Measurements from ENCODE around the gene DDX39A.

The DDX39A gene

DNA sequence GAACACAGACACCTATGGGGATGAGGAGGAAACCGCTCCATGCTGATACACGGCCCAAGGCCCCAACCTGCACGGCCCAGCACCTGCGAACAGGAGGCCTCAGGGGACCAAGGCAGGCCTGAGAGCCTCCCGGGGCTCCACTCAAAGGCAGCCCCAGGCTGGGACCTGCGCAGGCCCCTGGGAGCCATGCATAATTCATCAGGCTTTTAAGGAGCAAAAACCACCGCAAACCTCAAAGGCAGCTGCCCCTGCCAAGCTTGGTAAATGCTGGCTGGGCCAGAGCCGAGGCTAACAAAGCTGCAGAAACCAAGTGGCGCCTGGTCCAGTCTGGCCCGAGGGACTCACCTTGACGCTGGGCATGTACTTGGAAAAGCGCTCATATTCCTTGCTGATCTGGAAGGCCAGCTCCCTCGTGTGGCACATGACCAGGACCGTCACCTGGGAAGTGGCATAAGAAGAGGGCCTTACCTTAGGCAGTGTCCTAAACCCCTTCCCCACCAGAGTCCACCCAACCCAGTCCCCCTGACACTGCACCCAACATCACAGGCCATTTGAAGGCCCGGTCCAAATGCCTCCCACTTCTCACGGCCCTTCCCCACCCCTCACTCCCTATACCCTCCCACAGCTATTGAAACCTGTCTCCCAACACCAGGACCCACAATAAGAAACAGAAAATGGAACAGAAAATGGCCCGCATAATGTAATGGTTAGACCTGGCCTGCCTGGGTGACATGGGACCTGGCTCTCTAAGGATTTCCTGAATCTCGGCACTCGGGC lies 7.8 kb downstream of the DDX39A start:
- no peaks in the 10 kb centered on the region for H3F3A ChIP-seq (ENCODE audit: insufficient read depth, low read length)
- H4K20me1 ChIP-seq (ENCODE audit: insufficient read depth, low read length): no peaks in the 10 kb centered on the region; the same call in 1 of the 2 replicates
- no peak for TF ChIP-seq EZH2 (IDR thresholded peaks at IDR 0.05; ENCODE audit: borderline replicate concordance, low read length)
- TF ChIP-seq, protein P1, sequence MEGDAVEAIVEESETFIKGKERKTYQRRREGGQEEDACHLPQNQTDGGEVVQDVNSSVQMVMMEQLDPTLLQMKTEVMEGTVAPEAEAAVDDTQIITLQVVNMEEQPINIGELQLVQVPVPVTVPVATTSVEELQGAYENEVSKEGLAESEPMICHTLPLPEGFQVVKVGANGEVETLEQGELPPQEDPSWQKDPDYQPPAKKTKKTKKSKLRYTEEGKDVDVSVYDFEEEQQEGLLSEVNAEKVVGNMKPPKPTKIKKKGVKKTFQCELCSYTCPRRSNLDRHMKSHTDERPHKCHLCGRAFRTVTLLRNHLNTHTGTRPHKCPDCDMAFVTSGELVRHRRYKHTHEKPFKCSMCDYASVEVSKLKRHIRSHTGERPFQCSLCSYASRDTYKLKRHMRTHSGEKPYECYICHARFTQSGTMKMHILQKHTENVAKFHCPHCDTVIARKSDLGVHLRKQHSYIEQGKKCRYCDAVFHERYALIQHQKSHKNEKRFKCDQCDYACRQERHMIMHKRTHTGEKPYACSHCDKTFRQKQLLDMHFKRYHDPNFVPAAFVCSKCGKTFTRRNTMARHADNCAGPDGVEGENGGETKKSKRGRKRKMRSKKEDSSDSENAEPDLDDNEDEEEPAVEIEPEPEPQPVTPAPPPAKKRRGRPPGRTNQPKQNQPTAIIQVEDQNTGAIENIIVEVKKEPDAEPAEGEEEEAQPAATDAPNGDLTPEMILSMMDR (IDR thresholded peaks at IDR 0.05; ENCODE audit: low read length): no peak
- H3K4me1 ChIP-seq (ENCODE audit: insufficient read depth, low read length, severe bottlenecking): peaks cover 14% of the 10 kb centered on the region
- peaks cover 94% of the 10 kb centered on the region for H3K36me3 ChIP-seq (ENCODE audit: insufficient read depth, low read length)
- no peaks in the 10 kb centered on the region for H3K27me3 ChIP-seq (ENCODE audit: insufficient read depth, low read length)
- no peak overlapping the region for H3K27ac ChIP-seq (ENCODE audit: low read depth, low read length, poor library complexity, severe bottlenecking)
- no peak overlapping the region for H3K4me2 ChIP-seq (ENCODE audit: low read length)
- H3K79me2 ChIP-seq (ENCODE audit: insufficient read depth, low read length): peaks cover 43% of the 10 kb centered on the region
- no peaks in the 10 kb centered on the region for H3K9me3 ChIP-seq (ENCODE audit: low read length)
- no peaks in the 10 kb centered on the region for H3K9me2 ChIP-seq (ENCODE audit: low read depth, low read length)
- no peak overlapping the region for H3K4me3 ChIP-seq (ENCODE audit: low read depth, low read length, poor library complexity, severe bottlenecking)
- H2AFZ ChIP-seq (ENCODE audit: low read length): no peak overlapping the region
- H3K9ac ChIP-seq (ENCODE audit: low read length): no peak overlapping the region

- H3K4me2 ChIP-seq (ENCODE audit: low read length): no peak overlapping the region
- peaks cover 4% of the 10 kb centered on the region for H3K4me1 ChIP-seq (ENCODE audit: insufficient read depth, low read length, severe bottlenecking)
- TF ChIP-seq EZH2 (IDR thresholded peaks at IDR 0.05; ENCODE audit: borderline replicate concordance, low read length): no peak
- TF ChIP-seq, protein P1 (IDR thresholded peaks at IDR 0.05; ENCODE audit: low read length): no peak
- H3K9me2 ChIP-seq (ENCODE audit: low read depth, low read length): no peaks in the 10 kb centered on the region
- H3K9me3 ChIP-seq (ENCODE audit: low read length): no peaks in the 10 kb centered on the region
- peaks cover 33% of the 10 kb centered on the region for H3K79me2 ChIP-seq (ENCODE audit: insufficient read depth, low read length)
- H4K20me1 ChIP-seq (ENCODE audit: insufficient read depth, low read length): no peaks in the 10 kb centered on the region; the same call in 1 of the 2 replicates
- no peaks in the 10 kb centered on the region for H3F3A ChIP-seq (ENCODE audit: insufficient read depth, low read length)
- no peak overlapping the region for H3K4me3 ChIP-seq (ENCODE audit: low read depth, low read length, poor library complexity, severe bottlenecking)
- peaks cover 84% of the 10 kb centered on the region for H3K36me3 ChIP-seq (ENCODE audit: insufficient read depth, low read length)
- no peak overlapping the region for H3K9ac ChIP-seq (ENCODE audit: low read length)
- no peaks in the 10 kb centered on the region for H3K27me3 ChIP-seq (ENCODE audit: insufficient read depth, low read length)
- H3K27ac ChIP-seq (ENCODE audit: low read depth, low read length, poor library complexity, severe bottlenecking): no peak overlapping the region
- no peak overlapping the region for H2AFZ ChIP-seq (ENCODE audit: low read length)
Measured at GRCh38 chr19:14410091-14411051, 8.8 kb downstream of the DDX39A start.

DNA sequence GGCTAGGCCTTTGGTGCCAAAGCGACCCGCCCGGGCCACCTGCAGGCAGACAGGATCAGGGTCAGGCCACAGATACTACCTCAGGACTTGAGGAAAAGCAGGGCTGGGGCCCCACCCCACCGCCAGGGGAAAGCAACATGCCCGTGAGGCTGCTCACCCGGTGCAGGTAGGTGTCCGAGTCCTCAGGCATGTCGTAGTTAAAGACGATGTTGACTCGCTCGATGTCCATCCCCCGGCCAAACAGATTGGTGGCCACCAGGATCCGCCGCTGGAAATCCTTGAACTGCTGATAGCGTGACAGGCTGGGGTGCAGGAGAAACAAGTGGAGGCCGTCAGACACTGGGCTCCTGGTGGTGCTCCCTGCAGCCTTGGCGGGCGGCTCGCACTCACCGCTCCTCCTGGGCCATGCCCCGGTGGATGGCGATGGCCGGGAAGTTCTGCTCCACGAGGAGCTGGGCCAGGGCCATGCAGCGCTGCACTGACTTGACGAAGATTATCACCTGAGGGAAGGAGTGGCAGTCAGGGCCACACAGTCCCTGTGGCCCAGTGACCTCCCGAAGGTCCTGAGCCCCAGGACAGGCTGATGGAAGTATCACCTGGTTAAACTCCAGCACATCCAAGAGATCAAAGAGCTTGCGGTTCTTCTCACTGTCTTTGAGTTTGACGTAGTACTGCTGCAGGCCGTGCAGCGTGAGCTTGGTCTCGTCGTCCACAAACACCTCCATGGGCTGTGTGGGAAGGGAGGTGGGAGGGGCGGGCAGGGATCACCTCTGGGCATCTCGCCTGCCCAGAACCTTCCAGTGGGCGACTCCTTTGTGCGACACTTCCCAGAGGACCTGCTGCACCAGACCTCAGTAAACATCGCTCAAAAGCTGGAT lies 9.8 kb downstream of the DDX39A start:
- peaks cover 23% of the 10 kb centered on the region for H3K79me2 ChIP-seq (ENCODE audit: insufficient read depth, low read length)

More for the DNA sequence above, 9.8 kb downstream of the DDX39A start:
- H3K4me3 ChIP-seq (ENCODE audit: low read depth, low read length, poor library complexity, severe bottlenecking): no peak overlapping the region
- no peaks in the 10 kb centered on the region for H3K9me2 ChIP-seq (ENCODE audit: low read depth, low read length)
- no peaks in the 10 kb centered on the region for H3F3A ChIP-seq (ENCODE audit: insufficient read depth, low read length)
- peaks cover 75% of the 10 kb centered on the region for H3K36me3 ChIP-seq (ENCODE audit: insufficient read depth, low read length)
- H4K20me1 ChIP-seq (ENCODE audit: insufficient read depth, low read length): no peaks in the 10 kb centered on the region; the same call in 1 of the 2 replicates
- H3K9ac ChIP-seq (ENCODE audit: low read length): no peak overlapping the region
- no peaks in the 10 kb centered on the region for H3K27me3 ChIP-seq (ENCODE audit: insufficient read depth, low read length)
- no peaks in the 10 kb centered on the region for H3K4me1 ChIP-seq (ENCODE audit: insufficient read depth, low read length, severe bottlenecking)
- no peak overlapping the region for H3K4me2 ChIP-seq (ENCODE audit: low read length)
- no peaks in the 10 kb centered on the region for H3K9me3 ChIP-seq (ENCODE audit: low read length)
- H3K27ac ChIP-seq (ENCODE audit: low read depth, low read length, poor library complexity, severe bottlenecking): no peak overlapping the region
- no peak overlapping the region for H2AFZ ChIP-seq (ENCODE audit: low read length)
- TF ChIP-seq, protein P1 (IDR thresholded peaks at IDR 0.05; ENCODE audit: low read length): no peak
- no peak for TF ChIP-seq EZH2 (IDR thresholded peaks at IDR 0.05; ENCODE audit: borderline replicate concordance, low read length)
